Fibroblast of villous mesenchyme (primary cell): ENCODE measurements around the gene NEFH. TPM values are rescaled to one million over a fixed set of nuclear protein-coding genes. Genes with fewer than 3 reads are reported as not detected.

Experiments used
- DNase-seq: peaks from one replicate; pipeline ENCODE4 v3.0.0-alpha.2; 2010; ENCODE audit warnings: low read depth
- H3K4me3 ChIP-seq: 2 replicates; pipeline ENCODE4 v1.5.1; 2011; ENCODE audit warnings: low read depth, mild to moderate bottlenecking, low read length
- CTCF ChIP-seq: IDR thresholded peaks from 2 replicates; pipeline ENCODE4 v1.5.1; 2012; ENCODE audit warnings: low read depth, mild to moderate bottlenecking, low read length; ENCODE audit not compliant: insufficient read depth
- total RNA-seq: library from RNA; depleted of rRNA; stranded (reverse); fragments of >200 nt; gene quantifications from 2 replicates; pipeline ENCODE4 v1.2.3, GENCODE V29; 2012

Gene NEFH
- total RNA-seq, 1 donor: under 0.01 TPM

- no peak for TF ChIP-seq CTCF
- no peak overlapping the region for H3K4me3 ChIP-seq
- peak; percentile 24 for DNase-seq
Observed at GRCh38 chr22:29539105-29539504, 59.1 kb downstream of the NEFH start.

Other genes starting within 250 kb of the NEFH start
- 22.9 and 24.5 TPM in 2 replicates for gene RHBDD3, start 212.2 kb upstream of the NEFH start, total RNA-seq
- gene EWSR1, start 211.9 kb upstream of the NEFH start, total RNA-seq: 159 and 207 TPM in 2 replicates
- 16.4 and 18.4 TPM in 2 replicates for gene GAS2L1, start 173.6 kb upstream of the NEFH start, total RNA-seq
- gene RASL10A, start 164.5 kb upstream of the NEFH start, total RNA-seq: 0.86 TPM in 1 of 2 replicates, not detected in the other
- 64.7 and 65.6 TPM in 2 replicates for gene AP1B1, start 91.6 kb upstream of the NEFH start, total RNA-seq
- not detected in 2 replicates for gene RFPL1, start 41.6 kb upstream of the NEFH start, total RNA-seq
- 37.6 and 50.6 TPM in 2 replicates for gene THOC5, start 73.5 kb downstream of the NEFH start, total RNA-seq
- gene NIPSNAP1, start 100.9 kb downstream of the NEFH start, total RNA-seq: 66.4 and 77.7 TPM in 2 replicates
- gene NF2, start 123.4 kb downstream of the NEFH start, total RNA-seq: 153 and 240 TPM in 2 replicates
- gene CABP7, start 239.8 kb downstream of the NEFH start, total RNA-seq: under 0.01 TPM in 1 of 2 replicates, not detected in the other